Duodenal mucosa (tissue), 2 donors: ENCODE data around the gene C2CD2L.

Experiments used
- H3K27ac ChIP-seq: one replicate; pipeline ENCODE4 v1.7.0; 2013; ENCODE audit warnings: low read depth, low read length
- H3K27me3 ChIP-seq, 2 donors: one replicate each; pipeline ENCODE4 v1.7.0; 2013; ENCODE audit warnings: low read length in 2 of 2, control low read depth in 1 of 2; ENCODE audit not compliant: insufficient read depth in 2 of 2, control insufficient read depth in 1 of 2
- H3K36me3 ChIP-seq, 2 donors: one replicate each; pipeline ENCODE4 v1.7.0; 2013; ENCODE audit warnings: low read length in 2 of 2, control low read depth in 1 of 2; ENCODE audit not compliant: insufficient read depth in 2 of 2, control insufficient read depth in 1 of 2
- H3K4me1 ChIP-seq, 2 donors: one replicate each; pipeline ENCODE4 v1.7.0; 2013; ENCODE audit warnings: low read length in 2 of 2, control low read depth in 1 of 2; ENCODE audit not compliant: insufficient read depth in 2 of 2, control insufficient read depth in 1 of 2
- H3K4me3 ChIP-seq, 2 donors: one replicate each; pipeline ENCODE4 v1.7.0; 2013; ENCODE audit warnings: low read length in 2 of 2, low read depth in 1 of 2
- H3K9ac ChIP-seq, 2 donors: one replicate each; pipeline ENCODE4 v1.7.0; 2013; ENCODE audit warnings: low read length in 2 of 2, low read depth in 1 of 2
- H3K9me3 ChIP-seq, 2 donors: one replicate each; pipeline ENCODE4 v1.7.0; 2013; ENCODE audit warnings: low read length in 2 of 2, control low read depth in 1 of 2; ENCODE audit not compliant: control insufficient read depth in 1 of 2

C2CD2L gene

DNA sequence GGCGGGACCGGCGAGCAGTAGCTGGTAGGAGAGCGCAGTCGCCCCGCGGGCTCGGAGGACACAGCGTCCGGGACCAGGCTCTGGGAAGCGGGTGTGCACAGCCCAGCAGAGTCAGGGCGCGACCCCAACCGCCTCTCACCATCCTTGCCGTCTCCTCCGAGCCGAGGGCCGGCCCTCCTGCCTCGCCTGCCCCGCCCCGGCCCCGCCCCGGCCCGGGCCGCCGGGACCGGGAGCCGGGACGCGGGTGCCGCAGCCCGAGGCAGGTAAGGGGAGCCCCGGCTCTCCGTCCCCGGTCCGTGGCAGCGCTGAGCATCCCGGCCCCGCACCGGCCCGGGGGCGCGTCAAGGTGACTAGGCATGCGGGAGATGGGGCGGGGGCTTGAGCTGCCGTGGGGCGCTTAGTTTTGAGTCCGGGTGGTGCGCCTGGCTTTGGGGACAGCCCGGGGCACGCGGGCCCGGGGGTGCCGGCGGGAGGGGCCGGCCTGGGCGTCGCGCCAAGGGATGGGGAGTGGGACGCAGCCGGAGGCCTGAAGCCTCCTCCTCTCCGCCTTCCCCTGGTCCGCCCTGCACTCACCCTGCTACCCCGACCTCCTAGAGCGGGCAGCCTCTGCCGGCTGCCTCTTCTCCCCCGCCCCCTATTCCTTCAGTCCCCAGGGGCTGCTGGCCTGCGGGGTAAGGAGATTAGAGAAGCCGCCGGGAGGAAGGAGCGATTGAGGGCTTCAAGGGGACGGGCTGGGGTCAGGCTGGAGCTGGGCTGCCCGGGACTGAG is 42.1 kb downstream of the C2CD2L start, which contains the start of gene ABCG4:
Gene ABCG4, plus strand, starts transcription at position 35 of the 768 bp plus-strand sequence. CDS start 914 bp downstream, outside the sequence.
- H3K27me3 ChIP-seq, result peaks cover 31 to 33% of the 10 kb centered on the region in 2 donors
- H3K9ac ChIP-seq, result no peak within 1 kb of the TSS
- H3K36me3 ChIP-seq, result no peaks in the 10 kb centered on the region
- H3K27ac ChIP-seq, result no peak within 1 kb of the TSS
- no peaks in the 10 kb centered on the region for H3K9me3 ChIP-seq
- peak within 1 kb of the TSS; percentile 60 to 65 for H3K4me3 ChIP-seq
- H3K4me1 ChIP-seq, result peaks cover 10 to 12% of the 10 kb centered on the region in 2 donors

DNA sequence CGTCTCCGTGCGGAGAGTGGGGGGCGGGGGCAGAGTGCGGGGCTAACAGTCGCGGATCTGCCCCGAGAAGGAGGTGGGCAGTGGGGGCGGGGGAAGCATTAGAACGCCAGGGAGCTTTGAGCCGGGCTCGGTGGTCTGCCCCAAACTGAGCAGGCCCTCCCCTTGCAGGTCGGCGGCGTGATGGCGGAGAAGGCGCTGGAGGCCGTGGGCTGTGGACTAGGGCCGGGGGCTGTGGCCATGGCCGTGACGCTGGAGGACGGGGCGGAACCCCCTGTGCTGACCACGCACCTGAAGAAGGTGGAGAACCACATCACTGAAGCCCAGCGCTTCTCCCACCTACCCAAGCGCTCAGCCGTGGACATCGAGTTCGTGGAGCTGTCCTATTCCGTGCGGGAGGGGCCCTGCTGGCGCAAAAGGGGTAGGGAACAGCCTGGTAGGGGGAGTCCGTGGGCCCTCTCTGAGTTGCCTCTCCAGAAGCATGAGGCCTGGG is 42.7 kb downstream of the C2CD2L start:
- Histone ChIP-seq H3K36me3 (no peaks in the 10 kb centered on the region), H3K9me3 (no peaks in the 10 kb centered on the region), H3K9ac (no peak overlapping the region), H3K4me3 (peak overlapping the region in 1 of 2 donors; percentile 65), H3K27me3 (peaks cover 33 to 35% of the 10 kb centered on the region in 2 donors), H3K4me1 (peaks cover 10 to 12% of the 10 kb centered on the region in 2 donors), H3K27ac (no peak overlapping the region)

DNA sequence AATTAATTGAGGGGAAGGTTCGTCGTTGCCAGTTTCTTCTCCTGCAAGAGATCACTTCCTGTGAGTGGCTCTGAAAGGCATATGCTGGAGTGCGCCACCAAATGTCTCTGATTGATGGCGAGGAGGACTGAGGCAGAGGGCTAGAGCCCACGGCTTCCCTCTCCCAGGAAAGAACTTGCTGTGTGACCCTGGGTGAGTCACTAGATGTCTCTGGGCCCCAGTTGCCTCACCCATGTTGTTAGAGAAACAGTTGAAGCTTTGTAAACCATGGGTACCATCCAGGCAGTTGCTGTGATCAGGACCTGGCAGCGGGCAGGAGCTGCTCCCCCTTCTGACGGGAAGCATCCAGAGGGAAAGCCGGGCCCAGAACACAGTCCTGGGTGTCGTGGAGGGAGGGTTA is 44.9 kb downstream of the C2CD2L start:
- Histone ChIP-seq H3K9me3 (no peaks in the 10 kb centered on the region), H3K9ac (no peak overlapping the region), H3K36me3 (no peaks in the 10 kb centered on the region), H3K27ac (no peak overlapping the region), H3K4me3 (no peak overlapping the region), H3K27me3 (peaks cover 27 to 30% of the 10 kb centered on the region in 2 donors), H3K4me1 (peaks cover 10 to 12% of the 10 kb centered on the region in 2 donors)

DNA sequence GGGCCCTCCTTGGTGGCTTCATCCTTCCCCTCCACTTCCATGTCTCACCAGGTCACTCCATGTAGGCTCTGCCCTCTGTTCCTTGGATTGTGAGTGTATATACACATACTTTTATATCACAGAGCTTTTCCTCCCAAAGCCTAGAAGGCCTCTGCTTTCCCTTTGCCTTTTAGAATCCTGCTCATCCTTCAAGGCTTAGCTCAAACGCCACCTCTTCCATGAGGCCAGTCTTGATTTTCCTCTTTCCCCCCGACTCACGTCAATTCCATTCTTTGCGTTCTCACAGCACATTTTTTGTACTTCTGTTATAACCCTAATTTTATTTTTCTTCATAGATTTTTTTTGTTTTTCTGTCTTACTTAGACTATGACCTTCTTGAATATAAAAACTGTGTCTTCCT is 45.5 kb downstream of the C2CD2L start:
- Histone ChIP-seq H3K27me3 (peaks cover 24 to 30% of the 10 kb centered on the region in 2 donors), H3K9me3 (no peaks in the 10 kb centered on the region), H3K36me3 (no peaks in the 10 kb centered on the region), H3K4me1 (peaks cover 10 to 12% of the 10 kb centered on the region in 2 donors), H3K4me3 (no peak overlapping the region), H3K9ac (no peak overlapping the region), H3K27ac (no peak overlapping the region)

DNA sequence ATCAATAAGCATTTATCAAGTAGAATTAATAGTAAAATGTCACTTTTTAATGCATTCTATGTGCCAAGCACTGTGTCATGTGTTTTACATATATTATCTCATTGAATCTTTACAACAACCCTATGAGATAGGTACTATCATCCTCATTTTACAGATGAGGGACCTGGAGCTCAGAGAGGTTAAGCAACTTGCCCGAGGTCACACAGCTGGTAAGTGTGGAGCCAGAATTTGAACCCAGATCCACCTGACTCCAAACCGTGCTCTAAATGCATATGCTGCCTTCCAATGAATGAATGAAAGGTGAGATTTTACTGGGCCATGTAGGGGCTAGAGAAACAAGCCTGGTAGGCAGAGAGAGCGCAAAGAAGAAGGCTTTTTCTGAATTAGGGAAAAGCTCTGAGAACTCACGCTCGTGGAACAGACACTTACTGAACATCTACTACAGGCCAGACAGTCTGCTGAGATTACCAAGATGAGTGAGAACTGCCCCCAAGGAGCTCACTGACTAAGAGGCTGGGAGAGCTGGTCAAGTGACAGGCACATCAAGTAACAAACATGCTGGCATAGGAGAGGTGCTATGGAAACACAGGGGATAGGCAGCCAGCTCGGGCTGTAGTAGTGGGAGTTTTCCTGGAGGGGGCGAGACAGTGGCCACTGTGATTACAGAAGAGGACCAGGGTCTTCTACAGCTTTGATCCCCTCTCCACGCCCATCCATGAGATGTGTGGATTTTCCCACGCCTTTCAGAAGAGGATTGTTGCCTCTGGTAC is 46.1 kb downstream of the C2CD2L start:
- Histone ChIP-seq H3K9ac (no peak overlapping the region), H3K4me1 (peaks cover 6 to 12% of the 10 kb centered on the region in 2 donors), H3K9me3 (no peaks in the 10 kb centered on the region), H3K27me3 (peaks cover 18 to 24% of the 10 kb centered on the region in 2 donors), H3K36me3 (no peaks in the 10 kb centered on the region), H3K27ac (no peak overlapping the region), H3K4me3 (no peak overlapping the region)

DNA sequence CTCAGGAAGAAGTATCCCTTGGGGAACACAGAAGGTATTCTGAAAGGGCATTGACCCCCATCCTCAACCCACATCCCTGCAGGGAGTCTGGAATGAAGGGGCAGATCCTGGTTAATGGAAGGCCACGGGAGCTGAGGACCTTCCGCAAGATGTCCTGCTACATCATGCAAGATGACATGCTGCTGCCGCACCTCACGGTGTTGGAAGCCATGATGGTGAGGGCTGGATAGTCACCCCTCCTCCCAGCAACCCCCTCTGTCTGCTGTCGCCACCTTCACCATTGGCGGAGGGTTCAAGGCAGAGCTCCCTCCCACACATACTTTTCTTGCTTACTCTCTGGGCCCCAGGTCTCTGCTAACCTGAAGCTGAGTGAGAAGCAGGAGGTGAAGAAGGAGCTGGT is 47.0 kb downstream of the C2CD2L start:
- Histone ChIP-seq H3K4me1 (peaks cover 0 to 7% of the 10 kb centered on the region in 2 donors), H3K9ac (no peak overlapping the region), H3K36me3 (no peaks in the 10 kb centered on the region), H3K4me3 (no peak overlapping the region), H3K27me3 (peaks cover 12 to 17% of the 10 kb centered on the region in 2 donors), H3K27ac (no peak overlapping the region), H3K9me3 (no peaks in the 10 kb centered on the region)

DNA sequence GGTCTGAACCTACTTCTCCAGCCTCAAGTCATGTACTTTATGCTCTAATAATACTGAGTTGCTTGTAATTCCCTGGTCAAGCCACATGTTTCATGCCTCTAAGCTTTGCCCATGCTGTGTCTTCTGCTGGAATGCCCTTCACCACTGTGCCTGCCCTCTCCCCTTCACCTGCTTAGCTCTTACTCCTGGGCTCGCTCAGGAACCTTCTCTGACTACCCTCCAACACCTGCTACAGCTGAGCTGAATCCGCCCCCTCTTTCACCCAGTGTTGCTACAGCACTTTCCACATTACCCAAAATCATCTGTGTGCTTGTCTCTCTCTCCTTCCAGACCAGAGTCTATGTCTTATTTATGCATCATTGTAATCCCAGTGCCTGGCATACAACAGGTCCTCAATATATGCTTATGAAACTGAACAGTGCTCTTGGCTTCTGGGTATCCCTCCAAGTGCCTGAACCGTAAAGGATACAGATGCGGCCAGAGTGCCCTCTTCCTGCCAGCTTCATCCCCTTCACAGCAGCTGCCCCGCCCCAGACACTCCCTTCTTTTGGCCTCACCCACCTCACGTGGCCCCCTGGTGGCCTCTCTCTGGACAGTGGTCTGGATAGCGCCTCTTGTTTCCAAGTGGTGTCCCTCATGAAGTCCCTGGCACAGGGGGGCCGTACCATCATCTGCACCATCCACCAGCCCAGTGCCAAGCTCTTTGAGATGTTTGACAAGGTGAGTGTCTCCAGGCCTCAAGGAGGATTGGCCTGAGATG is 48.8 kb downstream of the C2CD2L start:
- H3K27me3 ChIP-seq, result peaks cover 0 to 5% of the 10 kb centered on the region in 2 donors
- H3K4me3 ChIP-seq, result no peak overlapping the region
- H3K4me1 ChIP-seq, result no peaks in the 10 kb centered on the region
- H3K27ac ChIP-seq, result no peak overlapping the region
- H3K9ac ChIP-seq, result no peak overlapping the region
- no peaks in the 10 kb centered on the region for H3K36me3 ChIP-seq
- no peaks in the 10 kb centered on the region for H3K9me3 ChIP-seq

DNA sequence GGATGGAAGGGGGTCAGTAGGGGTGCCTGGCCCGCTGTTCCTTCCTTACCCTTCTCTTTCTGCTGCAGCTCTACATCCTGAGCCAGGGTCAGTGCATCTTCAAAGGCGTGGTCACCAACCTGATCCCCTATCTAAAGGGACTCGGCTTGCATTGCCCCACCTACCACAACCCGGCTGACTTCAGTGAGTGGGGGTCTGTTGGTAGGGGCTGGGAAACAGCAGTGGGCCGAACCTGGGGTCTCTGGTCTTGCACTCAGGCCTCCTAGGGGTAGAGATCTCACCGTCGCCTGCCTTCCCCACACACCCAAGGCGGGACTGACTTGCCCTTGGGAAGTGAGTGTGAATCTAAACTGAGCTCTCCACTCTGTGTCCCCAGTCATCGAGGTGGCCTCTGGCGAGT is 49.4 kb downstream of the C2CD2L start:
- H3K36me3 ChIP-seq, result no peaks in the 10 kb centered on the region
- H3K9ac ChIP-seq, result no peak overlapping the region
- peaks cover 0 to 5% of the 10 kb centered on the region in 2 donors for H3K27me3 ChIP-seq
- no peaks in the 10 kb centered on the region for H3K4me1 ChIP-seq
- H3K9me3 ChIP-seq, result no peaks in the 10 kb centered on the region
- no peak overlapping the region for H3K27ac ChIP-seq
- no peak overlapping the region for H3K4me3 ChIP-seq

DNA sequence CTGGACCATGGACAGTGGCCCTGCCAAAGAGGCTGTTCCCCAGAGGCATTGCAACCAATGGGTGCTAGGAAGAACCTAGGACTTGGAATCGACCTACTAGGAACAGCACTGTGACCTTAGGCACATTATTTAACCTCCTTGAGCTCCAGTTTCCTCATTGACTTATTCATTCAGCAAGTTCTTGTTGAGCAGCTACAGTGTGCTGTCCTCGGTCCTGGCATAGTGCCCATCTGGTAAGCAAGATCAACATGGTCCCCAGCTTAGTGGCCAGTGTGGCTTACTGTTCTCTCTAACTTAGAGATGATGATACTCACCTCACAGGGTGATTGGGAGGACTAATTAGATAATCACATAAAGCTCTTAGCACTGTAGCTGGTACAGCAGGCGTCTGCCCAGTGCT is 49.9 kb downstream of the C2CD2L start:
- H3K9ac ChIP-seq, result no peak overlapping the region
- H3K27me3 ChIP-seq, result peaks cover 0 to 5% of the 10 kb centered on the region in 2 donors

More for the DNA sequence above, 49.9 kb downstream of the C2CD2L start:
- H3K4me3 ChIP-seq, result no peak overlapping the region
- no peak overlapping the region for H3K27ac ChIP-seq
- no peaks in the 10 kb centered on the region for H3K9me3 ChIP-seq
- H3K36me3 ChIP-seq, result no peaks in the 10 kb centered on the region
- no peaks in the 10 kb centered on the region for H3K4me1 ChIP-seq
